GM23248 (cell line): ENCODE results near the gene KPNA6.

Source experiments
- EZH2 ChIP-seq: fragments of 200-600 bp; sonication (generic); IDR thresholded peaks from 2 replicates; pipeline ENCODE4 v1.6.1; 2018; ENCODE audit warnings: antibody characterized with exemption, mild to moderate bottlenecking; ENCODE audit not compliant: insufficient read depth, poor library complexity, severe bottlenecking
- EZH2phosphoT487 ChIP-seq: fragments of 200-600 bp; sonication (generic); IDR thresholded peaks from 2 replicates; pipeline ENCODE4 v1.6.1; 2018; ENCODE audit warnings: antibody characterized with exemption, moderate library complexity, mild to moderate bottlenecking, low read depth; ENCODE audit not compliant: insufficient read depth

- TF ChIP-seq EZH2 (no peak), EZH2phosphoT487 (no peak)
Observed at GRCh38 chr1:32180186-32181060, 72.6 kb downstream of the KPNA6 start.
